ENCODE measurements around the gene RSPO3.

GRCh38 chr6:127083963-127084310, 34.5 kb upstream of the RSPO3 start:
- no peak for TF ChIP-seq ZNF70 (CRISPR knock-in tag; IDR thresholded peaks at IDR 0.05)
- no peak for TF ChIP-seq CSDC2 (CRISPR knock-in tag; IDR thresholded peaks at IDR 0.05)
- TF ChIP-seq, protein P1, sequence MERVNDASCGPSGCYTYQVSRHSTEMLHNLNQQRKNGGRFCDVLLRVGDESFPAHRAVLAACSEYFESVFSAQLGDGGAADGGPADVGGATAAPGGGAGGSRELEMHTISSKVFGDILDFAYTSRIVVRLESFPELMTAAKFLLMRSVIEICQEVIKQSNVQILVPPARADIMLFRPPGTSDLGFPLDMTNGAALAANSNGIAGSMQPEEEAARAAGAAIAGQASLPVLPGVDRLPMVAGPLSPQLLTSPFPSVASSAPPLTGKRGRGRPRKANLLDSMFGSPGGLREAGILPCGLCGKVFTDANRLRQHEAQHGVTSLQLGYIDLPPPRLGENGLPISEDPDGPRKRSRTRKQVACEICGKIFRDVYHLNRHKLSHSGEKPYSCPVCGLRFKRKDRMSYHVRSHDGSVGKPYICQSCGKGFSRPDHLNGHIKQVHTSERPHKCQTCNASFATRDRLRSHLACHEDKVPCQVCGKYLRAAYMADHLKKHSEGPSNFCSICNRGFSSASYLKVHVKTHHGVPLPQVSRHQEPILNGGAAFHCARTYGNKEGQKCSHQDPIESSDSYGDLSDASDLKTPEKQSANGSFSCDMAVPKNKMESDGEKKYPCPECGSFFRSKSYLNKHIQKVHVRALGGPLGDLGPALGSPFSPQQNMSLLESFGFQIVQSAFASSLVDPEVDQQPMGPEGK (CRISPR knock-in tag; IDR thresholded peaks at IDR 0.05; ENCODE audit: borderline replicate concordance), result no peak
- no peak for TF ChIP-seq ZFP30 (CRISPR knock-in tag; IDR thresholded peaks at IDR 0.05)
- no peak for TF ChIP-seq CSRNP3 (CRISPR knock-in tag; IDR thresholded peaks at IDR 0.05)

Data from SK-N-SH treated with all-trans-retinoic acid at 6 μM for 48 hours (cell line).